GM12891 (cell line): ENCODE measurements around the gene HERC2.
A peak's percentile ranks its signal among the peaks of the same experiment; 100 is the strongest.

Source experiments
- DNase-seq: peaks from one replicate; pipeline ENCODE4 v3.0.0; 2011; ENCODE audit warnings: low spot score; ENCODE audit not compliant: insufficient read length
- FAIRE-seq: peaks from 2 replicates; lab custom pipeline; 2011; peaks lifted over from hg19 to GRCh38; lab: Jason Lieb, UNC
- PAX5 ChIP-seq: IDR thresholded peaks from 2 replicates; pipeline ENCODE4 v1.6.1; 2011; ENCODE audit warnings: low read length, moderate library complexity, mild to moderate bottlenecking; ENCODE audit not compliant: insufficient read depth, severe bottlenecking
- POLR2A ChIP-seq: IDR thresholded peaks from 2 replicates; pipeline ENCODE4 v1.6.1; 2011; ENCODE audit warnings: low read depth, low read length, control low read depth
- POLR2AphosphoS5 ChIP-seq: IDR thresholded peaks from 2 replicates; pipeline ENCODE4 v1.6.1; 2011; ENCODE audit warnings: low read depth, low read length, control low read depth
- POU2F2 ChIP-seq: IDR thresholded peaks from 2 replicates; pipeline ENCODE4 v1.6.1; 2011; ENCODE audit warnings: low read depth, mild to moderate bottlenecking, control low read depth, low read length, moderate library complexity
- SPI1 ChIP-seq: IDR thresholded peaks from 2 replicates; pipeline ENCODE4 v1.6.1; 2011; ENCODE audit warnings: low read depth, low read length, control low read depth
- TAF1 ChIP-seq: IDR thresholded peaks from 2 replicates; pipeline ENCODE4 v1.6.1; 2011; ENCODE audit warnings: low read depth, low read length, control low read depth

HERC2 gene

GRCh38 chr15:28271697-28272260, 50.2 kb downstream of the HERC2 start:
- TF ChIP-seq PAX5 (no peak), POLR2AphosphoS5 (no peak), POU2F2 (no peak), SPI1 (no peak), TAF1 (no peak), POLR2A (no peak)
- DNase-seq, result no peak
- FAIRE-seq, result peak; percentile 76

GRCh38 chr15:28269097-28269496, 52.9 kb downstream of the HERC2 start:
- no peak for FAIRE-seq
- TF ChIP-seq SPI1 (no peak), POLR2AphosphoS5 (no peak), POU2F2 (no peak), PAX5 (no peak)
- DNase-seq, result no peak

- FAIRE-seq (no peak), DNase-seq (no peak)
- TF ChIP-seq POU2F2, result no peak
- no peak for TF ChIP-seq TAF1
- no peak for TF ChIP-seq SPI1
- no peak for TF ChIP-seq POLR2A
- no peak for TF ChIP-seq POLR2AphosphoS5
- no peak for TF ChIP-seq PAX5
These were observed 54.3 kb downstream of the HERC2 start for GRCh38 chr15:28267727-28268126.

GRCh38 chr15:28265334-28266019, 56.5 kb downstream of the HERC2 start:
- DNase-seq, result no peak

GRCh38 chr15:28264166-28264565, 57.8 kb downstream of the HERC2 start:
- no peak for FAIRE-seq
- no peak for TF ChIP-seq TAF1
- TF ChIP-seq SPI1, result no peak
- no peak for TF ChIP-seq PAX5
- TF ChIP-seq POLR2A, result no peak
- TF ChIP-seq POU2F2, result no peak
- no peak for TF ChIP-seq POLR2AphosphoS5
- DNase-seq, result no peak

More at GRCh38 chr15:28265334-28266019, 56.5 kb downstream of the HERC2 start:
- TF ChIP-seq POU2F2 (no peak), SPI1 (peak; percentile 41)
- no peak for FAIRE-seq

GRCh38 chr15:28262438-28262837, 59.5 kb downstream of the HERC2 start:
- TF ChIP-seq POU2F2, result no peak
- TF ChIP-seq POLR2AphosphoS5, result no peak
- no peak for TF ChIP-seq SPI1
- no peak for TF ChIP-seq PAX5
- TF ChIP-seq TAF1, result no peak
- no peak for TF ChIP-seq POLR2A
- FAIRE-seq, result no peak
- no peak for DNase-seq

GRCh38 chr15:28260722-28261121, 61.3 kb downstream of the HERC2 start:
- TF ChIP-seq PAX5, result no peak
- TF ChIP-seq SPI1, result no peak
- no peak for TF ChIP-seq TAF1
- no peak for TF ChIP-seq POLR2A
- TF ChIP-seq POU2F2, result no peak
- no peak for TF ChIP-seq POLR2AphosphoS5
- no peak for DNase-seq
- FAIRE-seq, result no peak

GRCh38 chr15:28260317-28260716, 61.7 kb downstream of the HERC2 start:
- DNase-seq (no peak), FAIRE-seq (no peak)
- TF ChIP-seq POU2F2 (no peak), TAF1 (no peak), SPI1 (no peak), PAX5 (no peak), POLR2AphosphoS5 (no peak), POLR2A (no peak)

- TF ChIP-seq TAF1 (no peak), PAX5 (no peak), POU2F2 (no peak), POLR2A (no peak), SPI1 (no peak)
- DNase-seq, result no peak
- FAIRE-seq, result no peak
These were observed 66.0 kb downstream of the HERC2 start for GRCh38 chr15:28255965-28256364.
